Activated T-cell treated with anti-CD3 and anti-CD28 coated beads, Interleukin-2, amount 50 U/mL, for 72 hours (primary cell): ENCODE measurements around the gene SLX4IP. TPM values are rescaled to one million over a fixed set of nuclear protein-coding genes. Genes with fewer than 3 reads are reported as not detected.

ENCODE experiments used
- ATAC-seq, 2 donors: fragments of 150-1000 bp; cut with Tn5 transposase; replicated peaks in 1 of 2; 2 replicates each; pipeline ENCODE4 v1.10.0; 2021; ENCODE audit warnings: moderate library complexity in 2 of 2, mild to moderate bottlenecking in 1 of 2
- DNase-seq, 2 donors: peaks; one replicate each; pipeline ENCODE4 v3.0.0; 2021 to 2022; ENCODE audit warnings: mixed read lengths in 1 of 2
- H3K27ac Mint-ChIP-seq: one replicate; pipeline ENCODE4 v1.8.0; 2022; ENCODE audit warnings: mild to moderate bottlenecking, moderate library complexity, mixed read lengths
- H3K27me3 Mint-ChIP-seq: one replicate; pipeline ENCODE4 v1.8.0; 2022; ENCODE audit warnings: low read depth, mixed read lengths
- H3K36me3 Mint-ChIP-seq, 2 donors: one replicate each; pipeline ENCODE4 v1.8.0; 2022; ENCODE audit warnings: mixed read lengths in 2 of 2, mild to moderate bottlenecking in 1 of 2; ENCODE audit not compliant: insufficient read depth in 2 of 2
- H3K4me1 Mint-ChIP-seq: one replicate; pipeline ENCODE4 v1.8.0; 2022; ENCODE audit warnings: low read depth, mixed read lengths
- H3K4me3 Mint-ChIP-seq, 2 donors: one replicate each; pipeline ENCODE4 v1.8.0; 2022; ENCODE audit warnings: mild to moderate bottlenecking in 2 of 2, mixed read lengths in 2 of 2, moderate library complexity in 2 of 2
- H3K9me3 Mint-ChIP-seq, 2 donors: one replicate each; pipeline ENCODE4 v1.8.0; 2022; ENCODE audit warnings: mixed read lengths in 2 of 2
- total RNA-seq, 2 donors: library from RNA; stranded (reverse); gene quantifications; one replicate each; pipeline ENCODE4 v1.2.3, GENCODE V29; 2022

SLX4IP gene
- total RNA-seq, 2 donors from 2014 or later: 7.3 to 10.9 TPM

GRCh38 chr20:10476319-10476724 lies 41.2 kb downstream of the SLX4IP start:
- Mint-ChIP-seq H3K4me3 (no peak overlapping the region), H3K36me3 (peaks cover 0 to 4% of the 10 kb centered on the region in 2 donors), H3K27me3 (no peaks in the 10 kb centered on the region), H3K9me3 (no peaks in the 10 kb centered on the region), H3K27ac (no peak overlapping the region), H3K4me1 (peaks cover 22% of the 10 kb centered on the region)
- no peak for DNase-seq
- ATAC-seq: peak in 1 of 2 donors; percentile 28

GRCh38 chr20:10478205-10478604 lies 43.1 kb downstream of the SLX4IP start:
- Mint-ChIP-seq H3K27ac (no peak overlapping the region), H3K9me3 (no peaks in the 10 kb centered on the region), H3K4me3 (no peak overlapping the region), H3K4me1 (peaks cover 22% of the 10 kb centered on the region), H3K36me3 (peaks cover 0 to 3% of the 10 kb centered on the region in 2 donors), H3K27me3 (no peaks in the 10 kb centered on the region)
- DNase-seq: no peak
- peak in 1 of 2 donors; percentile 36 for ATAC-seq

- Mint-ChIP-seq H3K36me3 (peaks cover 0 to 3% of the 10 kb centered on the region in 2 donors), H3K27ac (no peak overlapping the region), H3K9me3 (no peaks in the 10 kb centered on the region), H3K4me3 (no peak overlapping the region), H3K4me1 (peaks cover 22% of the 10 kb centered on the region), H3K27me3 (no peaks in the 10 kb centered on the region)
- ATAC-seq: no peak
- DNase-seq: no peak
Measured at GRCh38 chr20:10478930-10479329, 43.8 kb downstream of the SLX4IP start.

GRCh38 chr20:10481676-10482075 lies 46.6 kb downstream of the SLX4IP start:
- H3K36me3 Mint-ChIP-seq: no peaks in the 10 kb centered on the region
- no peak overlapping the region for H3K4me3 Mint-ChIP-seq

DNA sequence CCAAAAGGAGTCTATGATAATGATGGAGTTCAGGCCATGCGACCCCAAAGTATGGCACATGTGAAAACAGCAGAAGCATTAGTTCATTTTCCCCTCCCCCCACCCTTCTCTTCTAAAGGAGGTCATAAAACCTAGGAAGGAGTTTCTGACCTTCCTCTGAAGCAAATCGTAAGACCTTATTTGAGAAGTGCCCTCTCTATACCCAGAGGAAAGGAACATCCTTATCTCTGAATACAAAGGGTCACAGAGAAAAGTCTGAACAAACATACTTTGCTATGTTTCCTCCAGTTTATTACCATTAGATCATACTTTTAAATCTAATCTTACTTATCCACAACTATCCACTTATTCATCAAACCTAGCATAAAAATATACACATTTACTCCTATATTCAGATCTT lies 48.6 kb downstream of the SLX4IP start:
- ATAC-seq: no peak

More at GRCh38 chr20:10481676-10482075, 46.6 kb downstream of the SLX4IP start:
- H3K9me3 Mint-ChIP-seq: no peaks in the 10 kb centered on the region
- H3K4me1 Mint-ChIP-seq: peaks cover under 1% of the 10 kb centered on the region
- H3K27ac Mint-ChIP-seq: no peak overlapping the region
- DNase-seq (no peak), ATAC-seq (no peak)
- no peaks in the 10 kb centered on the region for H3K27me3 Mint-ChIP-seq

GRCh38 chr20:10487142-10488136 lies 52.3 kb downstream of the SLX4IP start:
- peaks cover 17% of the 10 kb centered on the region for H3K4me1 Mint-ChIP-seq
- no peak for ATAC-seq

More for the DNA sequence above, 48.6 kb downstream of the SLX4IP start:
- DNase-seq: no peak
- Mint-ChIP-seq H3K4me3 (no peak overlapping the region), H3K27ac (no peak overlapping the region), H3K27me3 (no peaks in the 10 kb centered on the region), H3K9me3 (no peaks in the 10 kb centered on the region), H3K4me1 (peaks cover 6% of the 10 kb centered on the region), H3K36me3 (no peaks in the 10 kb centered on the region)

GRCh38 chr20:10488534-10488933 lies 53.4 kb downstream of the SLX4IP start:
- no peak overlapping the region for H3K4me3 Mint-ChIP-seq
- H3K4me1 Mint-ChIP-seq: peaks cover 17% of the 10 kb centered on the region
- H3K27me3 Mint-ChIP-seq: no peaks in the 10 kb centered on the region
- H3K27ac Mint-ChIP-seq: no peak overlapping the region
- H3K36me3 Mint-ChIP-seq: no peaks in the 10 kb centered on the region
- DNase-seq (no peak), ATAC-seq (no peak)
- no peaks in the 10 kb centered on the region for H3K9me3 Mint-ChIP-seq

More at GRCh38 chr20:10487142-10488136, 52.3 kb downstream of the SLX4IP start:
- no peak for DNase-seq
- Mint-ChIP-seq H3K4me3 (no peak overlapping the region), H3K27me3 (no peaks in the 10 kb centered on the region), H3K9me3 (no peaks in the 10 kb centered on the region), H3K27ac (peak overlapping the region; percentile 34), H3K36me3 (no peaks in the 10 kb centered on the region)

DNA sequence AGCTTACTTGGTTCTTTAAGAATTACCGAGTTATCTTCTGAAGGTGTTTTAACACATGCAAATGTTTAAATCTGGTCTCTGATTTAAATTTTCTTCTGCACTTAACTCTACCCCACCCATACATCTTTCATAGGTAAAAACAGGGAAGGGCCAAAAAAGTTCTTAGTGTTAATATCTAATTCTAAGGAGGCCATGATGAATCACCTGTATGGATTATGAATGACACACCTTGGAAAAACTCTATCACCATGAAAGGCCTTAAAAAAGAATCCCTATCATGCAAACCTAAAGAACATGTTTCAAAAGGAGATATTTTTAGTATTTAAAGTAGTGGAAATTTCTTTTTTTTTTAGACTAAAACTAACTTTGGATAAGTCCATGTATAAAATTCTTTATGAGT lies 54.7 kb downstream of the SLX4IP start:
- H3K4me3 Mint-ChIP-seq: no peak overlapping the region
- H3K9me3 Mint-ChIP-seq: no peaks in the 10 kb centered on the region
- H3K36me3 Mint-ChIP-seq: no peaks in the 10 kb centered on the region
- H3K27me3 Mint-ChIP-seq: no peaks in the 10 kb centered on the region
- ATAC-seq (no peak), DNase-seq (no peak)
- H3K27ac Mint-ChIP-seq: no peak overlapping the region
- peaks cover 17% of the 10 kb centered on the region for H3K4me1 Mint-ChIP-seq

DNA sequence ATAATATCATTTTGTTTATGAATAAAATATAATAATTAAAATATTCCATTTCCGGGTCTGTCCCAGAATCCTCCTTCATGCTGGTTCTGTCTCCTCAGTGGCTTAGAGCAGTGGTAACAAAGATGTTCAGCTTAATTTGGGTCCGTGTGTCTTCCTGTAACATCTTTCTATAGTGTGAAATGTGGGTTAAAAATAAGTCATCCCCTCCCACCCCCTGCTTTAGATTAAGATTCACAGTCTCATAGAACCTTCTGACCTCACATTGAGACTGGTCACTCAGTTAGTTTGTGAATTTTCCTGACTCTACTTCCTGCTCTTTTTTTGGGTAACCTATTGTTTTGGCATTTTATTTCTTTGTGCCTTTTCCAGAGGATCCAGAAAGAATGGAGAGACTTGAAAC lies 55.2 kb downstream of the SLX4IP start:
- Mint-ChIP-seq H3K9me3 (no peaks in the 10 kb centered on the region), H3K27me3 (no peaks in the 10 kb centered on the region)
- DNase-seq: no peak

DNA sequence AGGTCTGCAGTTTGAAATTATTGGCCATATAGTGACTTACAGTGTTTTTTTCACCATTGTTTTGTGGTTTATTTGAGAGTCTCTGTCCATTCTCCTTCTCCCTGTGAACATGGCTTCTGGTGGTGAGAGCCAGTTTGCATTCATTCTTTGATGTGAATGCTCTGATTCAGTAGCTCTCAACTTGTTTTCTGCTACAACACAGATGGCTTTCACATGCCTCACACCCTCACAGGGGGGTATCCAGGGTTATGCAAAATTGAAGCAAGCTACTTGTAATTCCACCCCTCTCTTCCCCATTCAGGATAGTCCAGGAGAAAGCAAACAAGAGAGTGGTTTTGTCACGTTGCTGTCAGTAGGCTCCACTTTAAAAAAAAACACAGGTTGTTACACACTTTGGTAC lies 55.6 kb downstream of the SLX4IP start:
- H3K36me3 Mint-ChIP-seq: no peaks in the 10 kb centered on the region
- H3K9me3 Mint-ChIP-seq: no peaks in the 10 kb centered on the region
- no peak overlapping the region for H3K27ac Mint-ChIP-seq
- H3K27me3 Mint-ChIP-seq: no peaks in the 10 kb centered on the region
- H3K4me1 Mint-ChIP-seq: peaks cover 17% of the 10 kb centered on the region
- DNase-seq: no peak
- no peak for ATAC-seq
- H3K4me3 Mint-ChIP-seq: no peak overlapping the region

More for the DNA sequence above, 55.2 kb downstream of the SLX4IP start:
- no peaks in the 10 kb centered on the region for H3K36me3 Mint-ChIP-seq
- H3K4me3 Mint-ChIP-seq: no peak overlapping the region
- no peak for ATAC-seq
- H3K27ac Mint-ChIP-seq: no peak overlapping the region
- peaks cover 17% of the 10 kb centered on the region for H3K4me1 Mint-ChIP-seq

DNA sequence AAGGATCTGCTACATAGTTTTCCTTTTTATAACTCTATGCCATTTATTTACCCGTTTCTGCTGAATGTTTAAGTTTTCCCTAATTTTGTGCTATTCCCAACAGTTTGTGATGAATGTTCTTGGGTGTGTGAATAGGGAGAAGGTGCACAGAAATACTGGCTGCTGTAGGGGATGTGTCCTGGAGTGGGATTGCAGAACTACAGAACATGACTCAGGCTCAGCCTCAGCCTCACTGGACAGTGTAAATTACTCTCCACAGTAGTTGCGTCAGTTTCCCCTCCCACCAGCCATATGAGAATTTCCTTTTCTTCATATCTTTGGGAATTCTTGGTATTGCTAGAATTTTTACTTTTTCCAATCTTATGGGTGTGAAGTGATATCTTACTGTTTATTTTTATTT lies 57.0 kb downstream of the SLX4IP start:
- Mint-ChIP-seq H3K4me3 (no peak overlapping the region), H3K9me3 (no peaks in the 10 kb centered on the region), H3K27me3 (no peaks in the 10 kb centered on the region), H3K27ac (no peak overlapping the region), H3K36me3 (no peaks in the 10 kb centered on the region), H3K4me1 (peaks cover 17% of the 10 kb centered on the region)
- ATAC-seq (no peak), DNase-seq (no peak)

DNA sequence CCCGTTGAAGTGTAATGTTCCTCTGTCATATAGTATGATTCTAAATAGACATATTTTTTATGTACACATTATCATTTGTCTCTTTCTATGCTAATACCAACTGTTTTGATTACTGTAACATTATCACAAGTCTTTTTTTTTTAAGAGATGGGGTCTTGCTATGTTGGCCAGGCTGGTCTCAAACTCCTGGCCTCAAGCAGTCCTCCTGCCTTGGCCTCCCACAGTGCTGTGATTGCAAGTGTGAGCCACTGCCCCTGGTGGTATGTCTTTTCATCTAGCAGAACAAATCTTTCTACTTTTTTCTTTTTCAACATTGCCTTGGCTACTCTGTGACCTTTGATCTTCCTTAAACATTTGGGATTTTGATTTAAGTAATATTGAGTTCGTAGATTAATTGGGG lies 57.7 kb downstream of the SLX4IP start:
- Mint-ChIP-seq H3K9me3 (no peaks in the 10 kb centered on the region), H3K36me3 (no peaks in the 10 kb centered on the region), H3K27ac (no peak overlapping the region), H3K4me3 (no peak overlapping the region), H3K27me3 (no peaks in the 10 kb centered on the region), H3K4me1 (peaks cover 23% of the 10 kb centered on the region)
- ATAC-seq (no peak), DNase-seq (no peak)

GRCh38 chr20:10495173-10495572 lies 60.1 kb downstream of the SLX4IP start:
- Mint-ChIP-seq H3K36me3 (peaks cover 0 to 1% of the 10 kb centered on the region in 2 donors), H3K4me1 (peaks cover 26% of the 10 kb centered on the region), H3K4me3 (no peak overlapping the region), H3K27me3 (no peaks in the 10 kb centered on the region), H3K27ac (no peak overlapping the region), H3K9me3 (no peaks in the 10 kb centered on the region)
- ATAC-seq (no peak), DNase-seq (no peak)
